Effector memory CD4-positive, alpha-beta T cell (primary cell): ENCODE results near the gene TTC23.
A peak's percentile ranks its signal among the peaks of the same experiment; 100 is the strongest.

Experiments used
- DNase-seq, 3 donors: peaks; one replicate each; pipeline ENCODE4 v3.0.0-alpha.2; 2020
- H3K27ac ChIP-seq: 2 replicates; pipeline ENCODE4 v1.7.0; 2013; ENCODE audit warnings: mild to moderate bottlenecking, low read length, moderate library complexity; ENCODE audit not compliant: insufficient read depth, poor library complexity, severe bottlenecking
- H3K27me3 ChIP-seq: replicated peaks from 2 replicates; pipeline ENCODE4 v1.7.0; 2013; ENCODE audit warnings: mild to moderate bottlenecking, low read length; ENCODE audit not compliant: insufficient read depth, control insufficient read depth, poor library complexity, severe bottlenecking
- H3K36me3 ChIP-seq: 2 replicates; pipeline ENCODE4 v1.7.0; 2013; ENCODE audit warnings: mild to moderate bottlenecking, low read length, moderate library complexity; ENCODE audit not compliant: control insufficient read depth, insufficient read depth
- H3K4me1 ChIP-seq: 2 replicates; pipeline ENCODE4 v1.7.0; 2013; ENCODE audit warnings: low read length, mild to moderate bottlenecking; ENCODE audit not compliant: control insufficient read depth, insufficient read depth, poor library complexity, severe bottlenecking
- H3K4me3 ChIP-seq: 2 replicates; pipeline ENCODE4 v1.7.0; 2013; ENCODE audit warnings: low read length, low read depth, mild to moderate bottlenecking; ENCODE audit not compliant: insufficient read depth, poor library complexity, severe bottlenecking
- H3K9me3 ChIP-seq: 2 replicates; pipeline ENCODE4 v1.7.0; 2013; ENCODE audit warnings: mild to moderate bottlenecking, low read length, moderate library complexity; ENCODE audit not compliant: control insufficient read depth

TTC23 gene

GRCh38 chr15:99250857-99251841 is 1.8 kb upstream of the TTC23 start, which contains the start of gene LRRC28:
Gene LRRC28, plus strand, starts transcription at chr15:99251481. Its CDS starts 4,477 bp downstream, at chr15:99255958.
- DNase-seq: peak; percentile 83 to 87 (median 87)
- Histone ChIP-seq H3K36me3 (peaks cover 3% of the 10 kb centered on the region), H3K4me1 (peaks cover 5% of the 10 kb centered on the region), H3K27me3 (no peaks in the 10 kb centered on the region), H3K4me3 (peak within 1 kb of the TSS; percentile 87), H3K9me3 (no peaks in the 10 kb centered on the region), H3K27ac (peak within 1 kb of the TSS; percentile 58)

- Histone ChIP-seq H3K4me3 (peak overlapping the region; percentile 87), H3K27ac (no peak overlapping the region), H3K9me3 (no peaks in the 10 kb centered on the region)
These were observed 1.1 kb upstream of the TTC23 start for GRCh38 chr15:99250494-99250856.

GRCh38 chr15:99250001-99250400 is 620 bp upstream of the TTC23 start:
- Histone ChIP-seq H3K36me3 (no peaks in the 10 kb centered on the region), H3K4me3 (no peak overlapping the region), H3K9me3 (no peaks in the 10 kb centered on the region), H3K27ac (no peak overlapping the region), H3K27me3 (no peaks in the 10 kb centered on the region), H3K4me1 (peaks cover 5% of the 10 kb centered on the region)
- DNase-seq: no peak

More at GRCh38 chr15:99250494-99250856, 1.1 kb upstream of the TTC23 start:
- peaks cover 5% of the 10 kb centered on the region for H3K4me1 ChIP-seq
- H3K27me3 ChIP-seq: no peaks in the 10 kb centered on the region
- no peaks in the 10 kb centered on the region for H3K36me3 ChIP-seq
- DNase-seq: no peak

GRCh38 chr15:99248000-99248715 is 1.2 kb downstream of the TTC23 start:
- Histone ChIP-seq H3K27ac (no peak overlapping the region), H3K9me3 (no peaks in the 10 kb centered on the region), H3K4me1 (peaks cover 5% of the 10 kb centered on the region), H3K36me3 (no peaks in the 10 kb centered on the region), H3K4me3 (no peak overlapping the region), H3K27me3 (no peaks in the 10 kb centered on the region)
- no peak for DNase-seq

GRCh38 chr15:99247062-99247461 is 2.3 kb downstream of the TTC23 start:
- H3K4me3 ChIP-seq: no peak overlapping the region
- H3K9me3 ChIP-seq: no peaks in the 10 kb centered on the region

GRCh38 chr15:99244306-99244705 is 5.1 kb downstream of the TTC23 start:
- Histone ChIP-seq H3K36me3 (no peaks in the 10 kb centered on the region), H3K4me1 (no peaks in the 10 kb centered on the region), H3K4me3 (no peak overlapping the region), H3K27ac (no peak overlapping the region), H3K27me3 (no peaks in the 10 kb centered on the region), H3K9me3 (no peaks in the 10 kb centered on the region)
- DNase-seq: no peak

More at GRCh38 chr15:99247062-99247461, 2.3 kb downstream of the TTC23 start:
- peaks cover under 1% of the 10 kb centered on the region for H3K4me1 ChIP-seq
- H3K36me3 ChIP-seq: no peaks in the 10 kb centered on the region
- H3K27me3 ChIP-seq: no peaks in the 10 kb centered on the region
- H3K27ac ChIP-seq: no peak overlapping the region
- no peak for DNase-seq

GRCh38 chr15:99241752-99242151 is 7.6 kb downstream of the TTC23 start:
- H3K4me1 ChIP-seq: no peaks in the 10 kb centered on the region
- H3K27me3 ChIP-seq: peaks cover 3% of the 10 kb centered on the region
- no peak overlapping the region for H3K4me3 ChIP-seq
- H3K36me3 ChIP-seq: no peaks in the 10 kb centered on the region
- no peak for DNase-seq
- H3K9me3 ChIP-seq: no peaks in the 10 kb centered on the region
- H3K27ac ChIP-seq: no peak overlapping the region

- Histone ChIP-seq H3K36me3 (no peaks in the 10 kb centered on the region), H3K27ac (no peak overlapping the region), H3K4me3 (no peak overlapping the region), H3K27me3 (peaks cover 3% of the 10 kb centered on the region), H3K4me1 (no peaks in the 10 kb centered on the region), H3K9me3 (no peaks in the 10 kb centered on the region)
- DNase-seq: no peak
These were observed 9.7 kb downstream of the TTC23 start for GRCh38 chr15:99239545-99240198.

GRCh38 chr15:99238849-99239248 is 10.5 kb downstream of the TTC23 start:
- Histone ChIP-seq H3K27ac (no peak overlapping the region), H3K4me3 (no peak overlapping the region), H3K4me1 (no peaks in the 10 kb centered on the region), H3K9me3 (no peaks in the 10 kb centered on the region), H3K27me3 (peaks cover 3% of the 10 kb centered on the region), H3K36me3 (no peaks in the 10 kb centered on the region)
- DNase-seq: no peak
